GM12878 (cell line): ENCODE measurements around the gene ZNF644. TPM values are rescaled to one million over a fixed set of nuclear protein-coding genes. Genes with fewer than 3 reads are reported as not detected.

Source experiments
- ATF7 ChIP-seq: fragments of 450-650 bp; IDR thresholded peaks from 2 replicates; pipeline ENCODE4 v1.6.1; 2016; ENCODE audit warnings: low read depth, mild to moderate bottlenecking
- BACH1 ChIP-seq: fragments of 450-650 bp; IDR thresholded peaks from 2 replicates; pipeline ENCODE4 v1.6.1; 2017; ENCODE audit warnings: mild to moderate bottlenecking, borderline replicate concordance
- EP300 ChIP-seq, 2 experiments: fragments of 150-350 bp in 1 of 2; IDR thresholded peaks; 2 replicates each; pipeline ENCODE4 v1.6.1; 2011 to 2012; ENCODE audit warnings: low read depth in 2 of 2, low read length in 2 of 2, borderline replicate concordance in 1 of 2, improper control_type of control experiment in 1 of 2, inconsistent platforms in 1 of 2; ENCODE audit not compliant: control insufficient read depth in 1 of 2
- GABPA ChIP-seq: IDR thresholded peaks from 2 replicates; pipeline ENCODE4 v1.6.1; 2014; ENCODE audit warnings: antibody characterized with exemption, low read depth, mild to moderate bottlenecking, inconsistent platforms
- HDAC6 ChIP-seq: fragments of 200-600 bp; sonication (generic); IDR thresholded peaks from one replicate; pipeline ENCODE4 v1.8.0; 2017; ENCODE audit warnings: antibody characterized with exemption; ENCODE audit not compliant: unreplicated experiment
- IKZF1 ChIP-seq: fragments of 450-650 bp; conservative IDR thresholded peaks from 2 replicates; pipeline ENCODE4 v1.6.1; 2017; ENCODE audit warnings: antibody characterized with exemption, mild to moderate bottlenecking
- LARP7 ChIP-seq: fragments of 450-650 bp; IDR thresholded peaks from 2 replicates; pipeline ENCODE4 v1.6.1; 2017; ENCODE audit warnings: mild to moderate bottlenecking
- NFYB ChIP-seq: IDR thresholded peaks from 2 replicates; pipeline ENCODE4 v1.6.1; 2011; ENCODE audit warnings: low read depth, mild to moderate bottlenecking, low read length, improper control_type of control experiment, moderate library complexity; ENCODE audit not compliant: insufficient read depth
- POU2F2 ChIP-seq: IDR thresholded peaks from 3 replicates; pipeline ENCODE4 v1.6.1; 2011; ENCODE audit warnings: low read depth, mild to moderate bottlenecking, low read length, borderline replicate concordance
- RUNX3 ChIP-seq: IDR thresholded peaks from 2 replicates; pipeline ENCODE4 v1.6.1; 2012; ENCODE audit warnings: low read length, inconsistent platforms
- TCF3 ChIP-seq: IDR thresholded peaks from 2 replicates; pipeline ENCODE4 v1.6.1; 2012; ENCODE audit warnings: low read depth, mild to moderate bottlenecking, low read length, borderline replicate concordance; ENCODE audit not compliant: insufficient read depth
- YBX1 ChIP-seq: fragments of 450-650 bp; IDR thresholded peaks from 2 replicates; pipeline ENCODE4 v1.6.1; 2016; ENCODE audit warnings: antibody characterized with exemption
- polyA plus RNA-seq, 11 experiments: library from polyadenylated mRNA; depleted of rRNA in 4 of 11; unstranded in 6 of 11; stranded (reverse) in 5 of 11; fragments of >200 nt; fragmentation: Nextera tagmentation in 4 of 11; fragmentation: Illumina TruSeq in 1 of 11; extraction: Ambion mirVana in 4 of 11; extraction: Trizol in 1 of 11; gene quantifications; 1 replicate in 1 of 11; 2 replicates in 10 of 11; pipeline versions ENCODE4 v1.2.1 to v1.2.3, GENCODE V29; 2011 to 2016; ENCODE audit warnings: inconsistent platforms in 2 of 11, missing spikeins in 2 of 11, low read depth in 1 of 11
- total RNA-seq, 4 experiments: library from RNA; depleted of rRNA in 3 of 4; stranded (reverse); fragments of >200 nt in 3 of 4; fragmentation: Illumina TruSeq in 1 of 4; extraction: Trizol in 1 of 4; gene quantifications; 2 replicates each; pipeline versions ENCODE4 v1.2.1 to v1.2.3, GENCODE V29; 2013 to 2021
- TF ChIP-seq, protein P1 (sequence below): fragments of 450-650 bp; IDR thresholded peaks from 2 replicates; pipeline ENCODE4 v1.6.1; 2017; ENCODE audit warnings: low read depth, mild to moderate bottlenecking, moderate library complexity
- TF ChIP-seq, protein P2 (sequence below): fragments of 450-650 bp; IDR thresholded peaks from 2 replicates; pipeline ENCODE4 v1.6.1; 2018; ENCODE audit warnings: mild to moderate bottlenecking, low read depth, moderate library complexity; ENCODE audit not compliant: partially characterized antibody
- TF ChIP-seq, protein P3 (sequence below): fragments of 450-650 bp; formaldehyde crosslinking; IDR thresholded peaks from 2 replicates; pipeline ENCODE4 v1.4.0; 2022; ENCODE audit warnings: mild to moderate bottlenecking, moderate library complexity
- TF ChIP-seq, protein P4 (sequence below): fragments of 450-650 bp; IDR thresholded peaks from 2 replicates; pipeline ENCODE4 v1.6.1; 2014; ENCODE audit warnings: mild to moderate bottlenecking
- TF ChIP-seq, protein P5 (sequence below), 3 experiments: IDR thresholded peaks in 2 of 3; conservative IDR thresholded peaks in 1 of 3; 2 replicates each; pipeline ENCODE4 v1.5.1; 2011; ENCODE audit warnings: low read depth in 3 of 3, low read length in 3 of 3, mild to moderate bottlenecking in 3 of 3, control low read depth in 2 of 3, moderate library complexity in 2 of 3, inconsistent platforms in 1 of 3, mixed read lengths in 1 of 3; ENCODE audit not compliant: control insufficient read depth in 2 of 3, insufficient read depth in 1 of 3; ENCODE audit errors: extremely low read depth in 1 of 3

The ZNF644 gene
- total and polyA plus RNA-seq, 10 of the 15 experiments (the other 5 are each of a cell fraction or from before 2014, with no cell fraction given), result 17.7 to 55.3 (median 29.5) TPM

DNA sequence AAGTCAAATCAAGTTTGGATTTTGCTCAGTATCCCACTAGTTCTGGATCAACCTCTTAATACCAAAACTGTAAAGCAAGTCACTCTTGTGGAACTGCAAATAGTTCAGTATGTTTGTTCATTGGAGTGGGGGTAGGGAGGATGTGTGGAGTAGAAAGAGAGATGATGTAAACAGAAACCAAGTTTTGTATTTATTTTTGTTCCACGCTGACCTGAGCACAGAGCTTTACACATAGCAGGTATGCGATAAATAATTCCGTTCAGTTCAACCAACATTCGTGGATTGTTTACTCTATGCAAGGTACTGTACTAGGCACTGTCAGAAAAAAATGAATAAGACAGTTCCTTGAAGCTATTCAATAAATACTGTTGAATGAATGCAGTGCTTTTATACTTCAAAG, 4.5 kb upstream of the ZNF644 start (continued):
- TF ChIP-seq, protein P1, sequence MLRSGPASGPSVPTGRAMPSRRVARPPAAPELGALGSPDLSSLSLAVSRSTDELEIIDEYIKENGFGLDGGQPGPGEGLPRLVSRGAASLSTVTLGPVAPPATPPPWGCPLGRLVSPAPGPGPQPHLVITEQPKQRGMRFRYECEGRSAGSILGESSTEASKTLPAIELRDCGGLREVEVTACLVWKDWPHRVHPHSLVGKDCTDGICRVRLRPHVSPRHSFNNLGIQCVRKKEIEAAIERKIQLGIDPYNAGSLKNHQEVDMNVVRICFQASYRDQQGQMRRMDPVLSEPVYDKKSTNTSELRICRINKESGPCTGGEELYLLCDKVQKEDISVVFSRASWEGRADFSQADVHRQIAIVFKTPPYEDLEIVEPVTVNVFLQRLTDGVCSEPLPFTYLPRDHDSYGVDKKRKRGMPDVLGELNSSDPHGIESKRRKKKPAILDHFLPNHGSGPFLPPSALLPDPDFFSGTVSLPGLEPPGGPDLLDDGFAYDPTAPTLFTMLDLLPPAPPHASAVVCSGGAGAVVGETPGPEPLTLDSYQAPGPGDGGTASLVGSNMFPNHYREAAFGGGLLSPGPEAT, result no peak
- TF ChIP-seq NFYB, result no peak
- no peak for TF ChIP-seq HDAC6
- no peak for TF ChIP-seq POU2F2
- TF ChIP-seq, protein P2, sequence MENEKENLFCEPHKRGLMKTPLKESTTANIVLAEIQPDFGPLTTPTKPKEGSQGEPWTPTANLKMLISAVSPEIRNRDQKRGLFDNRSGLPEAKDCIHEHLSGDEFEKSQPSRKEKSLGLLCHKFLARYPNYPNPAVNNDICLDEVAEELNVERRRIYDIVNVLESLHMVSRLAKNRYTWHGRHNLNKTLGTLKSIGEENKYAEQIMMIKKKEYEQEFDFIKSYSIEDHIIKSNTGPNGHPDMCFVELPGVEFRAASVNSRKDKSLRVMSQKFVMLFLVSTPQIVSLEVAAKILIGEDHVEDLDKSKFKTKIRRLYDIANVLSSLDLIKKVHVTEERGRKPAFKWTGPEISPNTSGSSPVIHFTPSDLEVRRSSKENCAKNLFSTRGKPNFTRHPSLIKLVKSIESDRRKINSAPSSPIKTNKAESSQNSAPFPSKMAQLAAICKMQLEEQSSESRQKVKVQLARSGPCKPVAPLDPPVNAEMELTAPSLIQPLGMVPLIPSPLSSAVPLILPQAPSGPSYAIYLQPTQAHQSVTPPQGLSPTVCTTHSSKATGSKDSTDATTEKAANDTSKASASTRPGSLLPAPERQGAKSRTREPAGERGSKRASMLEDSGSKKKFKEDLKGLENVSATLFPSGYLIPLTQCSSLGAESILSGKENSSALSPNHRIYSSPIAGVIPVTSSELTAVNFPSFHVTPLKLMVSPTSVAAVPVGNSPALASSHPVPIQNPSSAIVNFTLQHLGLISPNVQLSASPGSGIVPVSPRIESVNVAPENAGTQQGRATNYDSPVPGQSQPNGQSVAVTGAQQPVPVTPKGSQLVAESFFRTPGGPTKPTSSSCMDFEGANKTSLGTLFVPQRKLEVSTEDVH, result no peak
- peak; percentile 35; the same call in 1 of the 2 replicates for TF ChIP-seq RUNX3
- TF ChIP-seq TCF3, result no peak
- TF ChIP-seq, protein P3, sequence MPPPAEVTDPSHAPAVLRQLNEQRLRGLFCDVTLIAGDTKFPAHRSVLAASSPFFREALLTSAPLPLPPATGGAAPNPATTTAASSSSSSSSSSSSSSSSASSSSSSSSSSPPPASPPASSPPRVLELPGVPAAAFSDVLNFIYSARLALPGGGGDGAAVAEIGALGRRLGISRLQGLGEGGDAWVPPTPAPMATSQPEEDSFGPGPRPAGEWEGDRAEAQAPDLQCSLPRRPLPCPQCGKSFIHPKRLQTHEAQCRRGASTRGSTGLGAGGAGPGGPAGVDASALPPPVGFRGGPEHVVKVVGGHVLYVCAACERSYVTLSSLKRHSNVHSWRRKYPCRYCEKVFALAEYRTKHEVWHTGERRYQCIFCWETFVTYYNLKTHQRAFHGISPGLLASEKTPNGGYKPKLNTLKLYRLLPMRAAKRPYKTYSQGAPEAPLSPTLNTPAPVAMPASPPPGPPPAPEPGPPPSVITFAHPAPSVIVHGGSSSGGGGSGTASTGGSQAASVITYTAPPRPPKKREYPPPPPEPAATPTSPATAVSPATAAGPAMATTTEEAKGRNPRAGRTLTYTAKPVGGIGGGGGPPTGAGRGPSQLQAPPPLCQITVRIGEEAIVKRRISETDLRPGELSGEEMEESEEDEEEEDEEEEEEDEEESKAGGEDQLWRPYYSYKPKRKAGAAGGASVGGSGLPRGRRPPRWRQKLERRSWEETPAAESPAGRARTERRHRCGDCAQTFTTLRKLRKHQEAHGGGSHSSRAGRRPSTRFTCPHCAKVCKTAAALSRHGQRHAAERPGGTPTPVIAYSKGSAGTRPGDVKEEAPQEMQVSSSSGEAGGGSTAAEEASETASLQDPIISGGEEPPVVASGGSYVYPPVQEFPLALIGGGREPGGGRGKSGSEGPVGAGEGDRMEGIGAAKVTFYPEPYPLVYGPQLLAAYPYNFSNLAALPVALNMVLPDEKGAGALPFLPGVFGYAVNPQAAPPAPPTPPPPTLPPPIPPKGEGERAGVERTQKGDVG, result no peak
- TF ChIP-seq YBX1, result no peak
- TF ChIP-seq, protein P4, sequence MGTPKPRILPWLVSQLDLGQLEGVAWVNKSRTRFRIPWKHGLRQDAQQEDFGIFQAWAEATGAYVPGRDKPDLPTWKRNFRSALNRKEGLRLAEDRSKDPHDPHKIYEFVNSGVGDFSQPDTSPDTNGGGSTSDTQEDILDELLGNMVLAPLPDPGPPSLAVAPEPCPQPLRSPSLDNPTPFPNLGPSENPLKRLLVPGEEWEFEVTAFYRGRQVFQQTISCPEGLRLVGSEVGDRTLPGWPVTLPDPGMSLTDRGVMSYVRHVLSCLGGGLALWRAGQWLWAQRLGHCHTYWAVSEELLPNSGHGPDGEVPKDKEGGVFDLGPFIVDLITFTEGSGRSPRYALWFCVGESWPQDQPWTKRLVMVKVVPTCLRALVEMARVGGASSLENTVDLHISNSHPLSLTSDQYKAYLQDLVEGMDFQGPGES, result no peak
- TF ChIP-seq LARP7, result no peak
- TF ChIP-seq, protein P5, sequence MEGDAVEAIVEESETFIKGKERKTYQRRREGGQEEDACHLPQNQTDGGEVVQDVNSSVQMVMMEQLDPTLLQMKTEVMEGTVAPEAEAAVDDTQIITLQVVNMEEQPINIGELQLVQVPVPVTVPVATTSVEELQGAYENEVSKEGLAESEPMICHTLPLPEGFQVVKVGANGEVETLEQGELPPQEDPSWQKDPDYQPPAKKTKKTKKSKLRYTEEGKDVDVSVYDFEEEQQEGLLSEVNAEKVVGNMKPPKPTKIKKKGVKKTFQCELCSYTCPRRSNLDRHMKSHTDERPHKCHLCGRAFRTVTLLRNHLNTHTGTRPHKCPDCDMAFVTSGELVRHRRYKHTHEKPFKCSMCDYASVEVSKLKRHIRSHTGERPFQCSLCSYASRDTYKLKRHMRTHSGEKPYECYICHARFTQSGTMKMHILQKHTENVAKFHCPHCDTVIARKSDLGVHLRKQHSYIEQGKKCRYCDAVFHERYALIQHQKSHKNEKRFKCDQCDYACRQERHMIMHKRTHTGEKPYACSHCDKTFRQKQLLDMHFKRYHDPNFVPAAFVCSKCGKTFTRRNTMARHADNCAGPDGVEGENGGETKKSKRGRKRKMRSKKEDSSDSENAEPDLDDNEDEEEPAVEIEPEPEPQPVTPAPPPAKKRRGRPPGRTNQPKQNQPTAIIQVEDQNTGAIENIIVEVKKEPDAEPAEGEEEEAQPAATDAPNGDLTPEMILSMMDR (IDR thresholded peaks at IDR 0.05 in 2 of 3, conservative IDR thresholded peaks at IDR 0.05 in 1 of 3; ENCODE audit: control insufficient read depth in 2 of 3, extremely low read depth in 1 of 3, insufficient read depth in 1 of 3, low read depth in 3 of 3, low read length in 3 of 3), result no peak
- no peak for TF ChIP-seq BACH1
- no peak for TF ChIP-seq IKZF1
- TF ChIP-seq EP300 (IDR thresholded peaks at IDR 0.05; ENCODE audit: borderline replicate concordance in 1 of 2, control insufficient read depth in 1 of 2, low read depth in 2 of 2, low read length in 2 of 2), result no peak
- no peak for TF ChIP-seq GABPA
- peak; percentile 56; the same call in 1 of the 2 replicates for TF ChIP-seq ATF7
